WTC11 (cell line): ENCODE measurements around the gene APOBEC4. TPM values are rescaled to one million over a fixed set of nuclear protein-coding genes. Genes with fewer than 3 reads are reported as not detected.

Experiments
- ATAC-seq: fragments of 200-7000 bp; cut with Tn5 transposase; 2 replicates; pipeline ENCODE4 v1.10.0; 2021; ENCODE audit warnings: mild to moderate bottlenecking, moderate library complexity
- CTCF ChIA-PET: fragments of 300-600 bp; sonication (Branson Sonifier 250); formaldehyde crosslinking; loops from one replicate; lab custom pipeline; 2021; ENCODE audit warnings: antibody characterized with exemption; lab: Charles Lee
- POLR2A ChIA-PET: fragments of 350-600 bp; sonication (Branson Sonifier 250); formaldehyde crosslinking; loops from one replicate; lab custom pipeline; 2021; ENCODE audit warnings: antibody characterized with exemption; lab: Charles Lee
- DNase-seq: peaks from one replicate; pipeline ENCODE4 v3.0.0; 2021; ENCODE audit warnings: low spot score
- H3K27ac Mint-ChIP-seq: 2 replicates; pipeline ENCODE4 v1.8.0; 2021; ENCODE audit warnings: mixed read lengths
- H3K27me3 Mint-ChIP-seq: 2 replicates; pipeline ENCODE4 v1.8.0; 2021; ENCODE audit warnings: low read depth, mild to moderate bottlenecking, moderate library complexity, mixed read lengths
- H3K36me3 Mint-ChIP-seq: 2 replicates; pipeline ENCODE4 v1.8.0; 2021; ENCODE audit warnings: mixed read lengths
- H3K4me1 Mint-ChIP-seq: 2 replicates; pipeline ENCODE4 v1.8.0; 2022; ENCODE audit warnings: mixed read lengths
- H3K4me3 Mint-ChIP-seq: 2 replicates; pipeline ENCODE4 v1.8.0; 2021; ENCODE audit warnings: mild to moderate bottlenecking, moderate library complexity, mixed read lengths
- H3K9me3 Mint-ChIP-seq: 2 replicates; pipeline ENCODE4 v1.8.0; 2021; ENCODE audit warnings: mixed read lengths
- AR ChIP-seq: fragments of 250-450 bp; sonication (Bioruptor Pico); IDR thresholded peaks from 2 replicates; pipeline ENCODE4 v1.9.0; 2021; ENCODE audit warnings: mild to moderate bottlenecking
- CBFB ChIP-seq: sonication (generic); formaldehyde crosslinking; IDR thresholded peaks from 2 replicates; pipeline ENCODE4 v1.8.1; 2022; ENCODE audit warnings: mild to moderate bottlenecking, low read depth, missing genetic modification reagents
- ELF4 ChIP-seq: sonication (generic); formaldehyde crosslinking; IDR thresholded peaks from 2 replicates; pipeline ENCODE4 v1.8.1; 2022; ENCODE audit warnings: low read depth, mild to moderate bottlenecking, moderate library complexity, missing genetic modification reagents
- FOXK1 ChIP-seq: sonication (generic); formaldehyde crosslinking; IDR thresholded peaks from 2 replicates; pipeline ENCODE4 v1.8.0; 2022; ENCODE audit warnings: mild to moderate bottlenecking, moderate library complexity, missing genetic modification reagents
- FOXP4 ChIP-seq: sonication (generic); formaldehyde crosslinking; IDR thresholded peaks from 2 replicates; pipeline ENCODE4 v1.8.0; 2022; ENCODE audit warnings: mild to moderate bottlenecking, missing genetic modification reagents
- GABPB1 ChIP-seq: sonication (generic); formaldehyde crosslinking; IDR thresholded peaks from 2 replicates; pipeline ENCODE4 v1.8.1; 2023; ENCODE audit warnings: mild to moderate bottlenecking, missing genetic modification reagents
- KAT7 ChIP-seq: sonication (generic); formaldehyde crosslinking; IDR thresholded peaks from 2 replicates; pipeline ENCODE4 v1.8.1; 2023; ENCODE audit warnings: missing genetic modification reagents, mild to moderate bottlenecking, borderline replicate concordance
- NFE2L1 ChIP-seq: sonication (generic); formaldehyde crosslinking; IDR thresholded peaks from 2 replicates; pipeline ENCODE4 v1.8.1; 2023; ENCODE audit warnings: missing genetic modification reagents
- NR3C1 ChIP-seq: sonication (generic); formaldehyde crosslinking; conservative IDR thresholded peaks from 2 replicates; pipeline ENCODE4 v1.8.1; 2023; ENCODE audit warnings: low read depth, mild to moderate bottlenecking, missing genetic modification reagents
- RELA ChIP-seq: sonication (generic); formaldehyde crosslinking; IDR thresholded peaks from 2 replicates; pipeline ENCODE4 v1.8.1; 2022; ENCODE audit warnings: missing genetic modification reagents, mild to moderate bottlenecking, borderline replicate concordance
- TEAD1 ChIP-seq: sonication (generic); formaldehyde crosslinking; IDR thresholded peaks from 2 replicates; pipeline ENCODE4 v1.8.0; 2022; ENCODE audit warnings: mild to moderate bottlenecking, missing genetic modification reagents
- TP53 ChIP-seq: sonication (generic); formaldehyde crosslinking; IDR thresholded peaks from 2 replicates; pipeline ENCODE4 v1.8.1; 2023; ENCODE audit warnings: mild to moderate bottlenecking, missing genetic modification reagents
- ZNF121 ChIP-seq: sonication (generic); formaldehyde crosslinking; IDR thresholded peaks from 2 replicates; pipeline ENCODE4 v1.8.0; 2023; ENCODE audit warnings: missing genetic modification reagents
- ZNF219 ChIP-seq: sonication (generic); formaldehyde crosslinking; IDR thresholded peaks from 2 replicates; pipeline ENCODE4 v1.8.0; 2023; ENCODE audit warnings: missing genetic modification reagents, mild to moderate bottlenecking, borderline replicate concordance
- total RNA-seq: library from RNA; stranded (reverse); gene quantifications from 3 replicates; pipeline ENCODE4 v1.2.3, GENCODE V29; 2021
- TF ChIP-seq, protein P1 (sequence below): sonication (generic); formaldehyde crosslinking; IDR thresholded peaks from 2 replicates; pipeline ENCODE4 v1.8.1; 2022; ENCODE audit warnings: low read depth, mild to moderate bottlenecking, moderate library complexity, missing genetic modification reagents, borderline replicate concordance
- TF ChIP-seq, protein P2 (sequence below): sonication (generic); formaldehyde crosslinking; conservative IDR thresholded peaks from 2 replicates; pipeline ENCODE4 v1.8.1; 2022; ENCODE audit warnings: mild to moderate bottlenecking, missing genetic modification reagents
- TF ChIP-seq, protein P3 (sequence below): fragments of 250-450 bp; sonication (Bioruptor Pico); IDR thresholded peaks from 2 replicates; pipeline ENCODE4 v1.8.0; 2021; ENCODE audit warnings: mild to moderate bottlenecking

The APOBEC4 gene
- total RNA-seq, 1 experiment from 2014 or later, result not detected

DNA sequence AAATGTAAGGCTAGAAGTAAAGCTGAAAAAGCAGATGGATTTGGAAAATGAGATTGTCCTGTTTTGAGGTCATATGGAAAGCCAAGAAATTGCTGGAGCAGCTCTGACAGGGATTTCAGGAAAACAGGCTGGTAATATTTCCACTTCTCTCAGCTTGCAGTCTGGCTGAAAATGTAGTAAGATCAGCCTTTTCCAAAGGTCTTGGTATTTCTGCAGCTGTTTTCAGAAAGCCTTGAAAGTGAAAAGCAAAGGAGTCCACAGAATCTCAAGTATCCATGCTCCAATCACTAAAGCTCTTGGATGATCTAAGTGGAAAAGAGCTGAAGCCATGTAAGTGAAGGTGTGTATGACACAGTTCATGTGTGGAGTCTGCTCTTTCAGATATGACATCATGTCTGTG is 41.6 kb upstream of the APOBEC4 start:
- CTCF ChIA-PET, result interaction anchor here (0.8 to 3.2 kb wide), 2 partner anchors 10 to 221 kb away, joined by 4 to 32 read pairs; no protein-coding TSS in a partner anchor
- ATAC-seq (no peak), DNase-seq (no peak)
- H3K4me1 Mint-ChIP-seq, result no peaks in the 10 kb centered on the region
- POLR2A ChIA-PET, result no interaction called here
- H3K4me3 Mint-ChIP-seq, result no peak overlapping the region
- H3K27me3 Mint-ChIP-seq, result no peaks in the 10 kb centered on the region
- no peaks in the 10 kb centered on the region for H3K36me3 Mint-ChIP-seq
- H3K27ac Mint-ChIP-seq, result no peak overlapping the region
- TF ChIP-seq TEAD1 (CRISPR knock-in tag) (no peak), TP53 (no peak), RELA (CRISPR knock-in tag) (no peak), FOXP4 (CRISPR knock-in tag) (no peak)
- TF ChIP-seq, all 79 proteins: peak for 0
- no peaks in the 10 kb centered on the region for H3K9me3 Mint-ChIP-seq

DNA sequence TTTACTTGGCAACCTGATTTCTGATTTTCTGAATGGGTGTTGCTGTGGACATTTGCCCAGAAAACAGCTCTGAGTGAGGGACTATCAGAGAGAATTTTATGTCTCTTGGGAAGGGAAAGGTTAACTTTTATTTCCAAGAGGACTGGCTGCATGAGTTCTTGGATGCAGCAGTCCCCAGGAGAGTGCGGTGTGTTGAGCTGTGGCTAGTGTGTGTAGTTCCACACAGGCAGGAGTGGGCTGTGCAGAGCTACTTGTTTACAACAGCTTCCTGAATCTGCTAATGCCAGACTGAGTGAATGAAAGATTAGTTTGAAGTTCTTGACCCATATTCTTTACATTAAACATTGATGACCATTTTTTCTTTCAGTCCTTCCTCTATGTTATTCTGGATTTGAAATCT is 41.0 kb upstream of the APOBEC4 start:
- no peak for ATAC-seq
- TF ChIP-seq NR3C1 (CRISPR knock-in tag), result no peak
- TF ChIP-seq FOXK1 (CRISPR knock-in tag), result no peak
- TF ChIP-seq, protein P1, sequence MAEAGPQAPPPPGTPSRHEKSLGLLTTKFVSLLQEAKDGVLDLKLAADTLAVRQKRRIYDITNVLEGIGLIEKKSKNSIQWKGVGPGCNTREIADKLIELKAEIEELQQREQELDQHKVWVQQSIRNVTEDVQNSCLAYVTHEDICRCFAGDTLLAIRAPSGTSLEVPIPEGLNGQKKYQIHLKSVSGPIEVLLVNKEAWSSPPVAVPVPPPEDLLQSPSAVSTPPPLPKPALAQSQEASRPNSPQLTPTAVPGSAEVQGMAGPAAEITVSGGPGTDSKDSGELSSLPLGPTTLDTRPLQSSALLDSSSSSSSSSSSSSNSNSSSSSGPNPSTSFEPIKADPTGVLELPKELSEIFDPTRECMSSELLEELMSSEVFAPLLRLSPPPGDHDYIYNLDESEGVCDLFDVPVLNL (CRISPR knock-in tag), result no peak
- no peak for TF ChIP-seq ELF4 (CRISPR knock-in tag)
- TF ChIP-seq GABPB1 (CRISPR knock-in tag), result no peak
- no peak for TF ChIP-seq CBFB
- TF ChIP-seq ZNF219, result no peak
- TF ChIP-seq, protein P2, sequence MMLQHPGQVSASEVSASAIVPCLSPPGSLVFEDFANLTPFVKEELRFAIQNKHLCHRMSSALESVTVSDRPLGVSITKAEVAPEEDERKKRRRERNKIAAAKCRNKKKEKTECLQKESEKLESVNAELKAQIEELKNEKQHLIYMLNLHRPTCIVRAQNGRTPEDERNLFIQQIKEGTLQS (CRISPR knock-in tag), result no peak
- TF ChIP-seq AR (CRISPR knock-in tag), result no peak
- TF ChIP-seq, protein P3, sequence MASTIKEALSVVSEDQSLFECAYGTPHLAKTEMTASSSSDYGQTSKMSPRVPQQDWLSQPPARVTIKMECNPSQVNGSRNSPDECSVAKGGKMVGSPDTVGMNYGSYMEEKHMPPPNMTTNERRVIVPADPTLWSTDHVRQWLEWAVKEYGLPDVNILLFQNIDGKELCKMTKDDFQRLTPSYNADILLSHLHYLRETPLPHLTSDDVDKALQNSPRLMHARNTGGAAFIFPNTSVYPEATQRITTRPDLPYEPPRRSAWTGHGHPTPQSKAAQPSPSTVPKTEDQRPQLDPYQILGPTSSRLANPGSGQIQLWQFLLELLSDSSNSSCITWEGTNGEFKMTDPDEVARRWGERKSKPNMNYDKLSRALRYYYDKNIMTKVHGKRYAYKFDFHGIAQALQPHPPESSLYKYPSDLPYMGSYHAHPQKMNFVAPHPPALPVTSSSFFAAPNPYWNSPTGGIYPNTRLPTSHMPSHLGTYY (CRISPR knock-in tag), result no peak
- TF ChIP-seq ZNF121, result no peak
- TF ChIP-seq FOXP4 (CRISPR knock-in tag), result no peak
- no peak for TF ChIP-seq KAT7 (CRISPR knock-in tag)
- no peak for TF ChIP-seq NFE2L1 (CRISPR knock-in tag)
- H3K27ac Mint-ChIP-seq, result no peak overlapping the region
- no peak overlapping the region for H3K4me3 Mint-ChIP-seq
- no peaks in the 10 kb centered on the region for H3K27me3 Mint-ChIP-seq
- no peak for DNase-seq
- ChIA-PET POLR2A (no interaction called here), CTCF (interaction anchor here (0.8 to 3.2 kb wide), 2 partner anchors 9 to 222 kb away, joined by 4 to 32 read pairs; no protein-coding TSS in a partner anchor)
- no peaks in the 10 kb centered on the region for H3K4me1 Mint-ChIP-seq
- H3K36me3 Mint-ChIP-seq, result no peaks in the 10 kb centered on the region
- no peaks in the 10 kb centered on the region for H3K9me3 Mint-ChIP-seq
